Colon (tissue), 2 donors: ENCODE data around the gene PDRG1.

Experiments used
- FAIRE-seq: peaks from 2 replicates; lab custom pipeline; 2012; peaks lifted over from hg19 to GRCh38; lab: Jason Lieb, UNC
- donor health status: control.
- donor health status: control.

PDRG1 gene

GRCh38 chr20:31951530-31952453 lies at the start of gene PDRG1:
Gene PDRG1 (minus strand): TSS chr20:31952046. CDS start chr20:31951961, 85 bp downstream.
- FAIRE-seq, result no peak

GRCh38 chr20:31998246-31998645 lies 46.4 kb upstream of the PDRG1 start:
- no peak for FAIRE-seq

DNA sequence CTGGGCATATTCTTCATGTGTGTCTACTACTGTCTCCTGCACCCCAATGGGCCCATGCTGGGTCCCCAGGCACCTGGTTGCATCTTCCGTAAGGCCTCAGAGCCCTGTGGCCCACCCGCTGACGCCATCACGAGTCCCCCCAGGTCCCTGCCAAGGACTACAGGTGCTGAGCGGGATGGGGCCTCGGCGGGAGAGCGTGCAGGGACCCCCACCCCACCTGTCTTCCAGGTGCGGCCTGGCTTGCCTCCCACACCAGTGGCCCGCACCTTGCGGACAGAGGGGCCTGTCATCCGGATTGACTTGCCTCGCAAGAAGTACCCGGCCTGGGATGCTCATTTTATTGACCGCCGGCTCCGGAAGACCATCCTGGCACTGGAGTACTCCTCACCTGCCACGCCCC lies 45.1 kb upstream of the PDRG1 start:
- FAIRE-seq, result no peak

- no peak for FAIRE-seq
Observed at GRCh38 chr20:31992086-31992485, 40.2 kb upstream of the PDRG1 start.

DNA sequence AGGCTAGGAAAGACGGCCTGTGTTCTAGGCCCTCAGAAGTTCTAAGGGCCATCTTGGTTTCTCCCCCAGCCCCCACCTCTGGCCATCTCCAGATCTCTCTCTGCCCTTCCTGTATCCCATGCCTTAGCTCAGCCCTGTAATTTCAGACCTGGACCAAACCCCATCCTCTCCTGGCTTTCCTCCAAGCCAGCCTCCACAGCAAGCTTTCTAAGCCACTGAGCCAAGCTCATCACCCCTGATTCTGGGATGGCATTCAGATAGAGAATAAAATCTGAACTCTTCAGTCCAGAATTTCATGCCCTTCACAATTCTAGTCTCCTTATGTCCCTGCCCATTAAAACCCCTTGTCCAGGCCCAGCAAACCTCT lies 39.5 kb upstream of the PDRG1 start:
- FAIRE-seq, result no peak

GRCh38 chr20:31990641-31991338 lies 38.9 kb upstream of the PDRG1 start:
- no peak for FAIRE-seq

DNA sequence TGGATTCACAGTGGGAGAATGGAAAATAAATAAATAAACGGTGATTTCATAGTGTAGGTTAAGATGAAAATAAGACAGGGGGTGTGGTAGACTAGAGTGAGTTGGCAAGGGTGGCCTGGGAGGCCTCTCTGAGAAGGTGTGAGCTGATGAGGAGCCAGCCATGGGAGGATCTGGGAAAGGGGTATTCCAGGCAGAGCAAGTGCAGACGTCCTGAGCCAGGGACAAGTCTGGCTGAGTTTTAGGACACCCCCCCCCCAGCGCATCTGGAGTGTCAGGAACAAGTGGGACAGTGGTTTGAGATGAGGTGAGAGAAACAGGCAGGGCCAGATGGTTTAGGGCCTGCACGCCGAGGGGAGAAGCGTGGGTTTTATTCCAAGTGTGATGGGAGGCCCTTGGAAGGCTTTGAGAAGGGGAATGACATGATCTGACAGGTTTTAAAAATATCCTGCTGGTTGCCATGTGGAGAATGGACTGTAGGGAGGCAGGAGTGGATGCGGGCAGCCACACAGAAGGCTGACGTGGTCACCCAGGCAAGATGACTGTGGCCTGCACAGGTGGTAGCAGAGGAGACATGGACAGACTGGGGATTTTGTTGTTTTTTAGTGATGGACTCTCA lies 37.3 kb upstream of the PDRG1 start:
- FAIRE-seq, result no peak

GRCh38 chr20:31988430-31989015 lies 36.7 kb upstream of the PDRG1 start:
- FAIRE-seq, result no peak

GRCh38 chr20:31987744-31988143 lies 35.9 kb upstream of the PDRG1 start:
- no peak for FAIRE-seq

DNA sequence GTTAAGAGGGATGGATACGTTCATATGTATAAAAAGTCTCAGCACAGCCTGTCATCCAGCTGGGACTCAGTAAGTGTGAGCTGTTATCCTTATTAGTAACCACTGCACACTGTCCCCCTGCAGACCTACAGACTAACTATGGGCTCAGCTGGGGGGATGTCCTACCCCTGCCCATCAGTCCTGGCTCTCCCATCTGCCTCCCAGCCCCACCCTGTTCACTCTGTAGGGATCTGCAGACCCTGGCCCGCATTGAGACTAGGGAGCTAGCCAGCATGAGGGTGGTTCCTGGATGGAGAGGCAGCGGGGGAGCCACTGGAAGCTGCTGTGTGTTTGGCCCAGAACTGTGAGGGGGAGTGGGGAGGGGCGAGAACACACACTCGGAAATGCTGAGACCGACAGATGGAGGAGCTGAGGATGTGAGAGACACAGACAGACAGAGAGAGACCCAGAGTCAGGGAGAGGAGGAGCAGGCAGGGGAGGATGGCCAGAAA lies 33.2 kb upstream of the PDRG1 start:
- no peak for FAIRE-seq

- FAIRE-seq, result no peak
Observed at GRCh38 chr20:31981784-31982183, 29.9 kb upstream of the PDRG1 start.

GRCh38 chr20:31979713-31980426 lies 28.0 kb upstream of the PDRG1 start:
- FAIRE-seq, result no peak

- FAIRE-seq, result no peak
Observed at GRCh38 chr20:31977080-31977479, 25.2 kb upstream of the PDRG1 start.

GRCh38 chr20:31975874-31976273 lies 24.0 kb upstream of the PDRG1 start:
- FAIRE-seq, result no peak

DNA sequence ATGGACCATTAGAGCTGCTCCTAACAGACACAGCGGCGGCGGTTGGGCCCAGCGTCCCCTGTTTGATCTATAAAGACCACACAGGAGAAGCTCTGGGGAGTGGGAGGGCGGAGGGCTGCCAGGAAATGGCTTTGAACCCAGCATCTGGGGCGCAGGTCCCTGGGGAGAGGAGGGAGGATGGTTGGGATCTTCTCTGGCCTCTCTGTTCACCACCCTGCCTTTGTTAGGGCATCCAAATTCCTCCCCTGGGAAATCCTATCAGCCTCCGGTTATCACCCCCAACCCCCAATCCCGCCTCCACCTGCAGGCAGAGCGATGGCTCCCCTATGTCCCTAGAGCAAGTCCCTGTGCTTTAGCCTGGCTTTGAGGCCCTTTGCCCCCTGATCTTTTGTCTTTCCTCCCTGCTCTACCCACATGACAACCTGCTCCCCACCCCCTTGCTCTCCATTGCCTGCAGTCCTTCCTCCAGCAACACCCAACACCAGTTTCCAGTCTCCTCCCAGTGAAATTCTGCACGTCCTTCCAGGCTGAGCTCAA lies 23.2 kb upstream of the PDRG1 start:
- no peak for FAIRE-seq

GRCh38 chr20:31974296-31974695 lies 22.4 kb upstream of the PDRG1 start:
- FAIRE-seq, result no peak

DNA sequence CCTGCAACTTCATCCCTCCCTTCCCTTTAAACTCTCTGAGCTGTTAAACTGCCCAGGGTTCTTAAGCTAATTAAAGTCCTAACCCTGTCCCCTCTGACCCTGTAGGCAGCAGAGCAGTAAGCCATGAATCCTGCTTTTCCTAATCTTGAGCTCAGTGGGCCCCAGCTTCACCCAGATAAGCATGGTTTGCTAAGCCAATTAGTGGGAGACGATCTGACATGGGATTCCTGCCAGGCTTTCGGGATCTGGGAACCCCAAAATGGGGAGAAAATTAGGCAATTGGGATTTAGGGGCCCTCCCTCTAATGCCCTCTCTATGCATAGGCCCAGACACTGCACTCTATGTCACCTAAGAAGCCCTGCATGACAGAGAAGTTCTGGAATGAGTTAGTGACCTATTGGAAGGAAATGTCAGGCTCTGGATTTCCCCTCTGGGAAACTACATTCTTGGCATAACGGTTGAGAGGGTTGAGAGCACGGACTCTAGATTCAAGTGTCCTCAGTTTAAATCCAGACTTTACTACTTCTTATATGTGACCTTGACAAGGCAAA lies 20.7 kb upstream of the PDRG1 start:
- FAIRE-seq, result no peak

GRCh38 chr20:31969991-31970390 lies 18.1 kb upstream of the PDRG1 start:
- FAIRE-seq, result no peak

DNA sequence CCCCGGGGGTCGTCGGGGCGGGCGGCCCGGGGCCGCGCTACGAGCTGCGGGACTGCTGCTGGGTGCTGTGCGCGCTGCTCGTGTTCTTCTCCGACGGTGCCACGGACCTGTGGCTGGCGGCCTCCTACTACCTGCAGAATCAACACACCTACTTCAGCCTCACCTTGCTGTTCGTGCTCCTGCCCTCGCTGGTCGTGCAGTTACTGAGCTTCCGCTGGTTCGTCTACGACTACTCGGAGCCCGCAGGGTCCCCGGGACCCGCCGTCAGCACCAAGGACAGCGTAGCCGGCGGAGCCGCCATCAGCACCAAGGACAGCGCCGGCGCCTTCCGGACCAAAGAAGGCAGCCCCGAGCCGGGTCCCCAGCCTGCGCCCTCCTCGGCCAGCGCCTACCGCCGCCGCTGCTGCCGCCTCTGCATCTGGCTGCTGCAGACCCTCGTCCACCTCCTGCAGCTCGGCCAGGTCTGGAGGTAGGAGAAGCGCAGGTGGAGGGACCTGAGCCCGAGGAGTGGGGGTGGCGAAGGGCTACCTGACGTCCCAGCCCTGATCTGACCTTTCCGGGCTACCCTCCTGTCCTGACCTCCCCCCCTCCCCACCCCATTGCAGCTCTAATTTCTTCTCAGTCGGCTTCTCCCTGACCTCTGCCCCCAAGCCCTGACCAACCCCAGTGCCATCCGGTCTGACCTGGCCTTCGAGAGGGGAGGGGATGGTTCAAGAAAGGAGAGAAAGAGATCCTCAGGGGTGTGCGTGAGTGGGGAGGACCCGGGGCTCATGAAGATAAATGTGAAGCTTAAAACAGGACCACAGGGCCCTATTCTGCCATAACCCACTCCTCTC lies 16.7 kb upstream of the PDRG1 start:
- FAIRE-seq, result no peak

DNA sequence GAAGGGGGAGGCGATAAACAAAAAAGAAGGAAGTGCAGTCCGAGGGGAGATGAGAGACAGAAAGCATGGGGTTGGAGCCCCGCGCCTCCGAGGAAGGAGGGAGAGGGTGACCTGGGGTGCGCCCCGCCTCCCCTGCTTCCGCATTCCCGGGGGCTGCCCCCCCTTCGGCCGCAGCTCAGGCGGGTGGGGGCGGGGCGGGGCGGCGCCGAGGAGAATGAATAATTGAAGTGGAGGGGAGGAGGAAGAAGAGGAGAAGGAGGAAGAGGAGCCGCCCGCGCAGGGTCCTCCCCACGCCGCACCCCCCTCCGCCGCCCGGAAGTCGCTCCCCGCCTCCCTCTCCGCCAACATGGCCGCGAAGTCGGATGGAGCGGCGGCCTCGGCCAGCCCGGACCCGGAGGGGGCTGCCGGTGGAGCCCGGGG lies 16.0 kb upstream of the PDRG1 start, which contains the start of gene XKR7:
XKR7 (plus strand) TSS at position 322 of the 420 bp plus-strand sequence; CDS start at position 347, 25 bp downstream.
- FAIRE-seq, result no peak
